Smooth muscle cell (in vitro differentiated cells): ENCODE data around the gene VKORC1. TPM values are rescaled to one million over a fixed set of nuclear protein-coding genes. Genes with fewer than 3 reads are reported as not detected.

ENCODE experiments used
- DNase-seq: peaks from one replicate; lab custom pipeline; 2025; ENCODE audit not compliant: unreplicated experiment; lab: John Stamatoyannopoulos, UW
- H2AFZ ChIP-seq: fragments of 200-600 bp; sonication (generic); 2 replicates; pipeline ENCODE4 v1.6.0; 2016; ENCODE audit warnings: antibody characterized with exemption, low read depth, mild to moderate bottlenecking
- H3F3A ChIP-seq: fragments of 200-600 bp; sonication (generic); 2 replicates; pipeline ENCODE4 v1.6.0; 2017; ENCODE audit warnings: antibody characterized with exemption, low read depth
- H3K27ac ChIP-seq: fragments of 200-600 bp; sonication (generic); 2 replicates; pipeline ENCODE4 v1.5.1; 2016; ENCODE audit warnings: low read depth, mild to moderate bottlenecking
- H3K27me3 ChIP-seq: fragments of 200-600 bp; sonication (generic); 2 replicates; pipeline ENCODE4 v1.6.1; 2016; ENCODE audit warnings: low read depth, mild to moderate bottlenecking
- H3K36me3 ChIP-seq: fragments of 200-600 bp; sonication (generic); 2 replicates; pipeline ENCODE4 v1.5.1; 2016; ENCODE audit warnings: low read depth
- H3K4me1 ChIP-seq: fragments of 200-600 bp; sonication (generic); 2 replicates; pipeline ENCODE4 v1.5.1; 2016; ENCODE audit warnings: low read depth
- H3K4me2 ChIP-seq: fragments of 200-600 bp; sonication (generic); 2 replicates; pipeline ENCODE4 v1.6.0; 2016; ENCODE audit warnings: mild to moderate bottlenecking
- H3K4me3 ChIP-seq: fragments of 200-600 bp; sonication (generic); 2 replicates; pipeline ENCODE4 v1.5.1; 2016; ENCODE audit warnings: mild to moderate bottlenecking
- H3K79me2 ChIP-seq: fragments of 200-600 bp; sonication (generic); 2 replicates; pipeline ENCODE4 v1.6.0; 2016; ENCODE audit warnings: low read depth, mild to moderate bottlenecking
- H3K9ac ChIP-seq: fragments of 200-600 bp; sonication (generic); 2 replicates; pipeline ENCODE4 v1.6.0; 2016; ENCODE audit warnings: low read depth
- H3K9me3 ChIP-seq: fragments of 200-600 bp; sonication (generic); replicated peaks from 2 replicates; pipeline ENCODE4 v1.5.1; 2016; ENCODE audit warnings: low read depth
- H4K20me1 ChIP-seq: fragments of 200-600 bp; sonication (generic); 2 replicates; pipeline ENCODE4 v1.6.0; 2016; ENCODE audit warnings: low read depth
- WGBS: methylation state at CpG from one replicate; pipeline ENCODE4 v1.1.7; 2016; ENCODE audit warnings: low lambda C conversion rate; 5-methylcytosine and 5-hydroxymethylcytosine counted together
- polyA plus RNA-seq: library from polyadenylated mRNA; unstranded; fragments of >200 nt; fragmentation: Nextera tagmentation; extraction: Ambion mirVana; gene quantifications from 2 replicates; pipeline ENCODE4 v1.2.1, GENCODE V29; 2016
- total RNA-seq: library from RNA; depleted of rRNA; stranded (reverse); fragments of >200 nt; gene quantifications from 2 replicates; pipeline ENCODE4 v1.2.3, GENCODE V29; 2014
- TF ChIP-seq, protein P1 (sequence below): fragments of 200-600 bp; sonication (generic); IDR thresholded peaks from 2 replicates; pipeline ENCODE4 v1.5.1; 2017; ENCODE audit warnings: borderline replicate concordance, mild to moderate bottlenecking, antibody characterized with exemption; ENCODE audit not compliant: insufficient read depth, poor library complexity, severe bottlenecking

The VKORC1 gene
- total and polyA plus RNA-seq, 2 experiments from 2014 or later = 253 to 394 TPM

DNA sequence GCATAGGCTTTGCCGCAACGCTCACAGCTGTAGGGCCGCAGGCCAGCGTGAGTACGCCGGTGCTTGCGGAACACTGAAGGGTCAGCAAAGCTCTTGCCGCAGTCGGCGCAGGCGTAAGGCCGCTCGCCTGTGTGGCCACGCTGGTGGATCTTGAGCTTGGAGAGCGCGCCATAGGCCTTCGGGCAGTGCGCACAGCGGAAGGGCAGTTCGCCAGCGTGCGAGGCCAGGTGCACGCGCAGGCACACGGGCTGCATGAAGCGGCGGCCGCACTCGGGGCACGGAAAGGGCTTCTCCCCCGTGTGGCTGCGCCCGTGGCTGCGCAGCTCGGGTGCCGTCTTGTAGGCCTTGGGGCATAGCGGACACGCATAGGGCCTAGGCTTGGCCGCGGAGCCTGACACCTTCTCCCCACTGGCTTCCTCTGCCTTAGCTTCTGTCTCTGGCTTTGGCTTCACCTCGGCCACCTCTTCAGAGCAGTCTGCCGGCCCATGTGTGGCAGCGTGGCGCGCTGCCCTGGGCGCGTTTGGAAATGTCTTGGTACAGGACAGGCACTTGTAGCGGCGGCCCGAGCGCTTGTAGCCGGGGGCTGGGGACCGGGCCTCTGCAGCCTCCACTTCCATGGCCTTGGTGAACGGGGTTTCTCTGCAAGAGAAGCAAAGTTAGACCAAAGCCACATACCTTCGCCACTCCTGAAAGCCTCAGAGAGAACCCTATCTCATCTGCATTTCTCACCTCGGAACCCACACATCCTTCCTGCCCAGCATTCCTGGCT is 30.6 kb downstream of the VKORC1 start:
- Histone ChIP-seq H3K27ac (peak overlapping the region; percentile 89), H2AFZ (no peak overlapping the region), H3K36me3 (no peaks in the 10 kb centered on the region), H3K27me3 (no peaks in the 10 kb centered on the region), H3K4me2 (peak overlapping the region; percentile 59), H4K20me1 (peaks cover 10% of the 10 kb centered on the region), H3K9me3 (no peaks in the 10 kb centered on the region), H3K4me1 (peaks cover 4% of the 10 kb centered on the region), H3K79me2 (peaks cover 27% of the 10 kb centered on the region), H3K9ac (peak overlapping the region; percentile 42), H3F3A (peaks cover 14% of the 10 kb centered on the region), H3K4me3 (no peak overlapping the region)
- DNase-seq = no peak
- 98% methylated on average over 54 of the region's 56 CpGs for WGBS
- TF ChIP-seq, protein P1, sequence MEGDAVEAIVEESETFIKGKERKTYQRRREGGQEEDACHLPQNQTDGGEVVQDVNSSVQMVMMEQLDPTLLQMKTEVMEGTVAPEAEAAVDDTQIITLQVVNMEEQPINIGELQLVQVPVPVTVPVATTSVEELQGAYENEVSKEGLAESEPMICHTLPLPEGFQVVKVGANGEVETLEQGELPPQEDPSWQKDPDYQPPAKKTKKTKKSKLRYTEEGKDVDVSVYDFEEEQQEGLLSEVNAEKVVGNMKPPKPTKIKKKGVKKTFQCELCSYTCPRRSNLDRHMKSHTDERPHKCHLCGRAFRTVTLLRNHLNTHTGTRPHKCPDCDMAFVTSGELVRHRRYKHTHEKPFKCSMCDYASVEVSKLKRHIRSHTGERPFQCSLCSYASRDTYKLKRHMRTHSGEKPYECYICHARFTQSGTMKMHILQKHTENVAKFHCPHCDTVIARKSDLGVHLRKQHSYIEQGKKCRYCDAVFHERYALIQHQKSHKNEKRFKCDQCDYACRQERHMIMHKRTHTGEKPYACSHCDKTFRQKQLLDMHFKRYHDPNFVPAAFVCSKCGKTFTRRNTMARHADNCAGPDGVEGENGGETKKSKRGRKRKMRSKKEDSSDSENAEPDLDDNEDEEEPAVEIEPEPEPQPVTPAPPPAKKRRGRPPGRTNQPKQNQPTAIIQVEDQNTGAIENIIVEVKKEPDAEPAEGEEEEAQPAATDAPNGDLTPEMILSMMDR = no peak

DNA sequence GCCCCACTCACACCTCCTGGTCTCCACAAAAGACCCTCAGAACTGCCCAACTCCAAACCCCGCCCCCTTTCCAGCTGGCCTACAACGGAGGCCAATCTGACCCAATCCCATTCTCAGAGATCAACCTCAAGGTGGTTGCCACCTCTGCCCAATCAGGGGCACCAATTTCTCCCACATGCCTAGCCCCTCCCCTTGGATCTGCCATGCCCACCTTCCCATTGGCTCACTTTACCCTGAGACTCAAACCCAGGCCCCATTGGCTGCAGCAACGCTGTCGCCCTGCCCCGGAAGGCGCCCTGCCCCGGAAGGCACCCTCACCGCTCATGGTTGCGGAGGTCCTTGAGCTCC is 31.1 kb downstream of the VKORC1 start:
- Histone ChIP-seq H3K4me1 (peaks cover 4% of the 10 kb centered on the region), H3K27me3 (no peaks in the 10 kb centered on the region), H3K27ac (peak overlapping the region; percentile 89), H3K79me2 (peaks cover 21% of the 10 kb centered on the region), H3K9ac (no peak overlapping the region), H3K9me3 (no peaks in the 10 kb centered on the region), H3K4me2 (no peak overlapping the region), H2AFZ (no peak overlapping the region), H3K4me3 (no peak overlapping the region), H3F3A (peaks cover 14% of the 10 kb centered on the region), H4K20me1 (peaks cover 7% of the 10 kb centered on the region), H3K36me3 (no peaks in the 10 kb centered on the region)
- TF ChIP-seq, protein P1 = no peak
- no peak for DNase-seq
- WGBS = 97% methylated on average over 9 of the region's 9 CpGs

DNA sequence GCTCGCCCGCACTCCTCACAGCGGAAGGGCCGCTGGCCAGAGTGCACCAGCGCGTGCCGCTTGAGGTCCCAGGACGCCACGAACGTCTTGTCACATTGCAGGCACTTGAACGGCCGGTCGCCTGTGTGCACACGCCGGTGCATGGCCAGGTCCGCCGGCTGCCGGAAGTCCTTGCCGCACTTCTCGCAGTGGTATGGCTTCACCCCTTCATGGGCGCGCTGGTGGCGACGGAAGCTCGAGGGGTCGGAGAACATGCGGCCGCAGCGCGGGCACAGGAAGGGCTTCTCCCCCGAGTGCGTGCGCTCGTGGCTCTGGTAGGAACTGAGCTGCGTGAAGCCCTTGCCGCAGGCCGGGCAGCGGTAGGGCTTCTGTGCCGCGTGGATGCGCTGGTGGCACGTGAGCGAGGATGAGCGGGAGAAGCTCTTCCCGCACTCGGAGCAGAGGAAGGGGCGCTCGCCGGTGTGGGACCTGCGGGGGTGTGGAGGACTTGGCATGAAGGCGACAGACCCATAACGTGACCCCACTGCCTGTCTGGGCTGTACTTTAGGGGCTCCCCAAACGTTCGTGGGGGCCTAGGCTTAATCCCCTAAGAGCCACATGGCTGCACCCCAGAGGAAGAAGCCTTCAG is 32.7 kb downstream of the VKORC1 start:
- Histone ChIP-seq H3K79me2 (peaks cover 9% of the 10 kb centered on the region), H3K9me3 (no peaks in the 10 kb centered on the region), H2AFZ (no peak overlapping the region), H3K27ac (no peak overlapping the region), H3F3A (peaks cover 14% of the 10 kb centered on the region), H3K4me3 (no peak overlapping the region), H3K27me3 (no peaks in the 10 kb centered on the region), H3K9ac (no peak overlapping the region), H4K20me1 (peaks cover 4% of the 10 kb centered on the region), H3K36me3 (no peaks in the 10 kb centered on the region), H3K4me2 (no peak overlapping the region), H3K4me1 (peaks cover 4% of the 10 kb centered on the region)
- no peak for DNase-seq
- TF ChIP-seq, protein P1 = no peak
- 98% methylated on average over 53 of the region's 54 CpGs for WGBS
